Loucy (cell line): ENCODE results near the gene VPS9D1.

Experiments
- EZH2phosphoT487 ChIP-seq: fragments of 200-600 bp; IDR thresholded peaks from 2 replicates; pipeline ENCODE4 v1.6.1; 2018; ENCODE audit warnings: antibody characterized with exemption, mild to moderate bottlenecking, moderate library complexity, borderline replicate concordance
- TF ChIP-seq, protein P1 (sequence below): fragments of 200-600 bp; sonication (generic); conservative IDR thresholded peaks from 2 replicates; pipeline ENCODE4 v1.5.1; 2014; ENCODE audit warnings: mild to moderate bottlenecking, antibody characterized with exemption, low read length

GRCh38 chr16:89717688-89718505 is 2.8 kb downstream of the VPS9D1 start:
- TF ChIP-seq, protein P1, sequence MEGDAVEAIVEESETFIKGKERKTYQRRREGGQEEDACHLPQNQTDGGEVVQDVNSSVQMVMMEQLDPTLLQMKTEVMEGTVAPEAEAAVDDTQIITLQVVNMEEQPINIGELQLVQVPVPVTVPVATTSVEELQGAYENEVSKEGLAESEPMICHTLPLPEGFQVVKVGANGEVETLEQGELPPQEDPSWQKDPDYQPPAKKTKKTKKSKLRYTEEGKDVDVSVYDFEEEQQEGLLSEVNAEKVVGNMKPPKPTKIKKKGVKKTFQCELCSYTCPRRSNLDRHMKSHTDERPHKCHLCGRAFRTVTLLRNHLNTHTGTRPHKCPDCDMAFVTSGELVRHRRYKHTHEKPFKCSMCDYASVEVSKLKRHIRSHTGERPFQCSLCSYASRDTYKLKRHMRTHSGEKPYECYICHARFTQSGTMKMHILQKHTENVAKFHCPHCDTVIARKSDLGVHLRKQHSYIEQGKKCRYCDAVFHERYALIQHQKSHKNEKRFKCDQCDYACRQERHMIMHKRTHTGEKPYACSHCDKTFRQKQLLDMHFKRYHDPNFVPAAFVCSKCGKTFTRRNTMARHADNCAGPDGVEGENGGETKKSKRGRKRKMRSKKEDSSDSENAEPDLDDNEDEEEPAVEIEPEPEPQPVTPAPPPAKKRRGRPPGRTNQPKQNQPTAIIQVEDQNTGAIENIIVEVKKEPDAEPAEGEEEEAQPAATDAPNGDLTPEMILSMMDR: no peak
- no peak for TF ChIP-seq EZH2phosphoT487
